Inflammatory macrophage (primary cell): ENCODE results near the gene PDE4D.
A peak's percentile ranks its signal among the peaks of the same experiment; 100 is the strongest.

Experiments used
- DNase-seq, 2 donors: peaks; one replicate each; pipeline ENCODE4 v3.0.0-alpha.2; 2020 to 2022

Gene PDE4D

DNA sequence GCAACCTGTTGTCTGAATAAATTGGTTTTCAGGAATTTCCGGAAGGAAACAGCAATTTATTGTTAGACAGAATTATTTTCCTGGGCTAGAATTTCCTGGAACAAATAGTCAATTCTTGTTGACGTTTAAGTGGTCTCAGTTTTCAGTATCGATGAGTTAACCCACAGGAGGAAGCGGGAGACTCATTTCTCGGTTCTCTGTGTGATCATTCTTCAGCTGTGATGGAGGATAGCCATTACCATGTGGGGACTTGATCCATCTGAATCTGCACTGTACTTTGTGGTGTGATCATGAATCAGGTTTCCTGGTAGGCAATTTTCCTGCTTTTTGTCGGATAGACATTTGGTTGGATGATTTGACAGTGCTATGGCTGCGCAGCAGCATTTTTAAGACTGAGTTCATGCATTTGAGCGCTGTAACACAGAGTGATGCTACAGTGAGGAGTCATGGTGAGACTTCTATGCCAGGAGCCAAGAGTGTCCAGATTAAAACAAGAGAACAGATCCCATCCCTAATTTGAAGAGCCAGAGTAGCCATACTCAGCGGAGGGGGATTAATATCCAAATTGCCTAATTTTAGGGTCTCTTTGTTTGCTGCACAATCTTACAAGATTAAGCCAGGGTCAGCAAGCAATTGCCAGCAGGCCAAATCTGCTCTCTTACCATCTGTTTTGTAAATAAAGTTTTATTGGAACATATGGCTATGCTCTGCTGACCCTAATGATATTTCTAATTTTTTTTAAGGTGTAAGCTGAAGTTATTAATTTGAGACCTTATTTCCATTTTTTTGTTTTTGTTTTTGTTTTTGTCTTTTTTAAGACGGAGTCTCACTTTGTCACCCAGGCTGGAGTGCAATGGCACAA, 954.7 kb downstream of the PDE4D start:
- DNase-seq, result no peak

DNA sequence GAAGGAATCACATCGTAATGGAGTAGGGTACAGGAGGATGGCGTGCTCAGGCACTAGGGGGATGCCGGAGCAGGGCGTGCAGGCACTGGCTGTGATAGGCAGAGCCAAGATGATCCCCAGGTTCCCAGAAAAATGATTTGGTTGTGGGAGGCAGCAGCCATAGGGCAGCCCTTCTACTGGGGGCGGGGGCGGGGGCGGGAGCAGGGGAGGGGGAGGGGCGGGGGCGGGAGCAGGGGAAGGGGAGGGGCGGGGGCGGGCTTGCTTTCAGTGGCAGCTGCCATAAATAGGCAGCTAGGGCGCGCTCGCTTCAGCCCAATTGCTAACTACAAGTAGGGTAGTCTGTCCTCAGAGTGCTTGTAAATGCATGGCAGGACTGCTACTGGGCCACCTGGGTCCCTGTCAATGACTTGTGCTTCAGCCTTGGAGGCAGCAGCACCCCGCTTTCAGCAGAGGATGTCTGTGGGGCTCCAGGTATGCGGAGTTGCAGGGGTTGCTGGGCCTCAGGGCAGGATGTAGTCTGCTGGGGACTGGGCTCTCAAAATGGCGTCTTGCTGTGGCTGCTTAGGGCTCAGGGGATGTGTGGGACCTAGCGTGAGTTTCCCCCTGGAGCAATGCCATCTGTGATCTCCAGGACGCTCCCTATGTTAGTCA, 956.4 kb downstream of the PDE4D start:
- DNase-seq, result no peak

GRCh38 chr5:58934629-58935097, 958.9 kb downstream of the PDE4D start:
- no peak for DNase-seq

DNA sequence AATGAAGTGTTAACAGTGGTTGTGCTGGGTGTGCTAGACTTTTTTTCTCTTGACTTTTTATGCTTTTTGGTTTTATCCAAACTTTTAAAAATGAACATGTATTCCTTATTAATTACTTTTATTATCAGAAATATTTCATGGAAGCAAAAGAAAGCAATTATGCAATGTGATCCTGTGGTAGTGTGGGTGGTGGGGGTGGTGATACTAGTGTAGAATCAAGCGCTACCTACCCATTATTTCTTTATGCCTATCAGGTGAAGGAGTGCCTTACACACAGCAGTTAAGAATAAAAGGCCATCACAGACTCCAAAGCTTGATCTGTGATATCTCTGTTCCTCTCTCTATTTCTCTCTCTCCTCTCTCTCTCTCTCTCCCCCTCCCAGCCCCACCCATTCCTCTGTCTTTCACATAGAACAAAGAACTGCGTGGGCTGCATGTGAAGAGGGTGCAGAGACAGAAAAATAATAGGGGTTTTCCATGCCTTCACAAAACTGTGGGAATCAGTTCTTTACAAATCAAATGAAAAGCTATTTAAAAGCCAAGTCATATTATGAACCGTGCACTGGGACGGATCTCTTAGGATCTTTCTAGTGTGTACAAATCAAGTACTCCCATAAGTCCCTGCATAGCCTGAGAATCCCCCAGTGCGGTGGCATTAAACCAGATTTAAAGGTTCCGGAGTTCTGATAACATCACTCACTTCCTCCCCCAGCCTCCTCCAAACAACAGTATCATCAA, 959.5 kb downstream of the PDE4D start:
- DNase-seq, result no peak

GRCh38 chr5:58932057-58932612, 961.4 kb downstream of the PDE4D start:
- DNase-seq, result no peak

DNA sequence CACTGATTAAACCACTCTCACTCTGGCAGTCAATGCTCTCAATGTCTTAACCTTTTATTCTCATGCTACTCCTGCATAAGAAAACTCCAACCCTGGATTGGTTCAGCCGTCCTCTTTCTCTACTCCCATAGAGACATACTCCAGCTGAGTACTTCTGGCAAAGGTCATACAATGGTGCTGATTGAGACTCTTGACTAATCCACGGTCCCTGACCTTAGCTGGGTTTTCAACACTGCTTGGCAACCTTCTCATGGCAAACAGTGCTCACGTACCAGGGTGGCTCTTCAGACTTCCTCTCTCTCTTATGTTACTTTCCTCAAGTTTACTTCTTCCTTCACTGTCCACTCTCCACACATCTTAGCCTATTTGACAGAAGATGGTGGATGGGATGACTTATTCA, 963.0 kb downstream of the PDE4D start:
- no peak for DNase-seq

DNA sequence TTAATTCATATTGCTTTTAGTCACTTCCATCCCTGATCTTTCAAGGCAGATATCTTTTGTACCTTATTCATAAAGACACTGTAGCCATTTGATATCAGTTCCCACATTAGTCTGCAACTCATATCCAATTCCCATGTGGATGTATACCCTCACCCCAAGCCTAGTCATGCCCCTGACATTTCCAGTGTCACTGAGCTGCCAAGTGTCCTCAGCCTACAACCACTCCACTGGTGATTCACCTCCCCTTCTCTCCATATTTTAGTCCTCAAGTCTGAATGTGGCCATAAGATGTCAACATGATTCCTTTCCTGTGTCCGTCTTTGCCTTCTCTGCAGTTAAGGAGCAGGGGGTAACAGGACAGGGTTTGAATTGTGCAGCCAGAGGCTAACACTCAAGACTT, 963.8 kb downstream of the PDE4D start:
- no peak for DNase-seq

DNA sequence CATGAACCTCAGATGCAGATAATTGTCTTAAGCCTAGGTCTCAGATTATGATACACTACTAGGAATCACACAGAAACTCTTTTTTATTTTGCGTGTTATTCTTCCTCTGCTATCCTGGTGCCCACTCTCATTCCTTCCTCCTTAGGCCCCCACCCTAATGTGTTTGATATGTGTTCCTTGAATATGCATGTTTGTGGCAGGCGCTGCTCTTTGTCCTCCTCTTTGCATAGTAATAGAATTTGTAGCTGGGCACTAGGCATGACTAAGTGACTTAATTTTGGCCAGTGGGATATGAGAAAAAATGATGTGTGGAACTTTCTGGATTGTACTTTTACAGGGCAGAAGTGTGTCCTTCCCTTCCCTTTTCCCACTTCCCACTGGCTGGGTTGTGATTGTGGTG, 965.6 kb downstream of the PDE4D start:
- DNase-seq, result no peak

GRCh38 chr5:58927181-58927580, 966.3 kb downstream of the PDE4D start:
- DNase-seq, result peak; percentile 29 to 50

DNA sequence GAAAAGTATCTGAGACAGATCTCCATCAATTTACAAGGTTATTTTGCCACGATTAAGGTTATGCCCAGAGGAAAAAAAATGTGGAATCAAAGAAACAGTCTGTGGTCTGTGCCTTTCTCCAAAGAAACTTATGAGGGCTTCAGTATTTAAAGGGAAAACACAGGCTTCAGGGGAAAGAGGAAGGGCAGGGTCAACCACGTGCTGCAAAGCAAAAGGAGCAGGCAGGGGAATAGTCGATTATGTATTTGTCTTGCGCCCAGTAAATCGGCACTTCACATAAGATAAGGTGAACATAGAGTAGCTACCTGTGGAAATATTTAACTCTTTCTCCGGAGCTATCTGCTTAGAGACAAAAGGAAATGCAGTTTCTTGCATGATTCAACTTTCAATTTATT, 967.0 kb downstream of the PDE4D start:
- DNase-seq, result no peak

- DNase-seq, result no peak
Measured at GRCh38 chr5:58925627-58926540, 967.6 kb downstream of the PDE4D start.

- no peak for DNase-seq
Measured at GRCh38 chr5:58924306-58924705, 969.2 kb downstream of the PDE4D start.

- no peak for DNase-seq
Measured at GRCh38 chr5:58923355-58923754, 970.2 kb downstream of the PDE4D start.

DNA sequence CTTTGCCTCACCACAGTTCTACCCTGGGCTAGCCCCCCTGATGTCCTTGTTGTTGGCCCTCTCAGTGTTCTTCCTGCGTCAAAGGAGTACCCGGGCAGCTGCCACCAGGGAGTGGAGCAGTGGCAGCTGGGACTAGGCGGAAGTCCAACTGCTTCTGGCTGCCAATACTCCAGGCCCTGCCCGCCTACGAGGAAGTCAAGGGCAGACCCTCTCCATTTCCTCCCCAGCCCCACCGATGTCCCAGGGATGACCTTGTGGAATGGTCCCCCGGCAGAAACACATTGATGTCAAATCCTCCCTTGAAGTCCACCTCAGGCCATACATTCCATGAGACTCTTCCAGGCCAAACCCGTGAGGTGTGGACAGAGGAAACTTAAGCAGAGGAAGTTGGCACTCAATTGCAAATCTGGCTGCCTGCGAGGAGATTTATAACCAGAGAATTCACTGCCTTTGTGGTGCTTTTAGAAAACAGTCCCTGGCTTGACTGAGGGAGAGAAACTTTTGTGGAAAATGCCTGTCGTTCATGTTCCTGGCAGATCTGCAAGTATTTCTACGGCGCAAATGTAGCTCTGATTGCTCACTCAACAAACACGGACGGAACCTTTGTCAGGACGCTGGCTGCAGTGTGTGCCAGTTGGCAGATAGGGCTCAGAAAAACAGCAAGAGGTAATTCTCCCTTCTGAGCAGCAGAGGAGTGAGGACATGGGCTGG, 970.9 kb downstream of the PDE4D start:
- peak in 1 of 2 donors; percentile 4 for DNase-seq

GRCh38 chr5:58921159-58921558, 972.4 kb downstream of the PDE4D start:
- DNase-seq, result no peak

DNA sequence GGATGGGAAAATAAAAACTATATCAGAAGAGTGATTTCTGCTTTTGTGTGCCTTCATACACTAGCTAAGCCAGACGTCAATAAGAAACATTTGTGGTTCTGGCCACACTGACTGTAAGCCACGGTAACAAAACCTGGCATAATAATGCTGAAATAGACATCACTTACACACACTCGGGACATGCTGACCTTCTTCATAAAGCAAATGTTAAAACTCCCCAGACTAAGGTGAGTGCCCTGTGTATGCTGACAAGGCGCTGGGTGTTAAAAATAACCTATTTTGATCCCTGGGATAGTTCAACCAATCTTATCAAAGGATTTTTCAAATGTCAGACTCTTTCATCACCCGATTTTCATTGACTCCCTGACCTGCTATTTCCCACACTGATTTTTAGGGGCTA, 973.7 kb downstream of the PDE4D start:
- no peak for DNase-seq
